ENCODE results near the gene SMIM1.

- TF ChIP-seq CTCF (conservative IDR thresholded peaks at IDR 0.05; ENCODE audit: low read length) (no peak), EZH2phosphoT487 (IDR thresholded peaks at IDR 0.05; ENCODE audit: borderline replicate concordance, low read depth, low read length) (no peak)
Measured at GRCh38 chr1:3773572-3774275, 1.2 kb downstream of the SMIM1 start.

Measured in OCI-LY7 (cell line).